ENCODE data around the gene ATP5F1E.

The ATP5F1E gene

GRCh38 chr20:59032023-59032712, at the start of gene ATP5F1E:
TSS of gene ATP5F1E (minus strand) at chr20:59032335. CDS start at chr20:59032251, 84 bp downstream.
- DNase-seq = peak; percentile 89 to 99 (median 97)
- intact Hi-C loops (cut with DNase I) = loop anchor here (1.0 to 5.0 kb wide), 2 partner anchors 10 to 50 kb away; partner anchors contain the start of genes NELFCD and PRELID3B

GRCh38 chr20:59081036-59081435, 48.9 kb upstream of the ATP5F1E start:
- intact Hi-C loops (cut with DNase I) = loop anchor here (10.0 kb wide), 1 partner anchor 206 kb away; no protein-coding TSS in a partner anchor
- no peak for DNase-seq

DNA sequence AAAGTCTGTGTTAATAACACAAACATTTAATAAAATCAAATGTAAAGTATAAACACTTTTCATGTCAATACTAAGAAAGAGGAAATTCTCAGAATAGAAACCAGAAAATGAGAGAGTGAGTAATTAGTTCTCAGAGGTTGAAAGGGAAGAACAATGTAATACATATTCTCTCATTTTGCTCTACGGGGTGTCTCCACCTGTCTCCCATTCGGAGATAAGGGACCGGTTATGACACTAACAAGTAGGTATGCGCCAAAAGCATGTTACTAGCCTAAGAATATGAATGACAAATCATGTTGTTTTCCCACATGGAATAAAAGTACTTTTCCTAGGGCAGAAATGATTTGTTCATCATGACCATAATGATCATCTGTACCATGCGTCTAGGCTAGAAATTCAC, 46.1 kb upstream of the ATP5F1E start:
- intact Hi-C loops (cut with DNase I) = no loop called here
- no peak for DNase-seq

DNA sequence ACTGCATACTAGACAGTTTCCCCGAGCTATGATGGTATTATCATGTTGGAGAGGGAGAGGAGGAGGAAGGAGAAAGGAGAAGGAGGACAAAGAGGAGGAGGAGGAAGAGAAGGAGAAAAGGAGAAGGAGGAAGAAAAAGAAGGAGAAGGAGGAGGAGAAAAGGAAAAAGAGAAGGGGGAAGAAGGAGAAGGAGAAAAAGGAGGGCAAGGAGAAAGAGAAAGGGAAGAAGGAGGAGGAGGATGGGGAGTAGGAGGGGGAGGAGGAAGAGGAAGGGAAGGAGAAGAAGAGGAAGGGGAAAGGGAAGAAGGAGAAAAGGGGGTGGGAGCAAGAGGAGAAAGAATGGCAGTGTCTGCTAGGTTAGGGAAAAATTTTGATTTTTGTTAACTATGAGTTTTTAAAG, 45.6 kb upstream of the ATP5F1E start:
- DNase-seq = no peak
- intact Hi-C loops (cut with DNase I) = no loop called here

- intact Hi-C loops (cut with DNase I) = no loop called here
- no peak for DNase-seq
These were observed 43.9 kb upstream of the ATP5F1E start for GRCh38 chr20:59075934-59076508.

- intact Hi-C loops (cut with DNase I) = no loop called here
- no peak for DNase-seq
These were observed 42.3 kb upstream of the ATP5F1E start for GRCh38 chr20:59074456-59074855.

GRCh38 chr20:59073582-59073981, 41.4 kb upstream of the ATP5F1E start:
- DNase-seq = no peak
- intact Hi-C loops (cut with DNase I) = no loop called here

DNA sequence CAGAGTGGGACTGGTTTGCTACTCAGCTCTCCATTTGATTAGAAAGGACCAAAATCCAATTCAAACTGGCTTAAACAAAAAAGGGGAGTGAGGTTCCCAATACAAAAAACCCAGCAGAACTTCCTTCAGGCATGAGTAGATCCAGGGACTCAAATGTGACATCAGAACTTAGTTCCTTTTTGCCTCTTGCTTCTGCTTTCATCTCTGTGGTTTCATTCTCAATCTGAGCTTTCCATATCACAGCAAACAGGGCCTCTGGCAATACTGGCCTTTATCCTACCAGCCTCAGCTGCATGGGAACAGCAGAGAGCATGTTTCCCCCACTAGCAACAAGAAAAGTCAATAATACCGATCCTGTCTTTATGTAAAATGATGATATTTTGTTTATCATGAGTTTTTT, 39.1 kb upstream of the ATP5F1E start:
- no peak for DNase-seq
- intact Hi-C loops (cut with DNase I) = no loop called here

GRCh38 chr20:59069026-59069425, 36.9 kb upstream of the ATP5F1E start:
- DNase-seq = no peak
- intact Hi-C loops (cut with DNase I) = no loop called here

GRCh38 chr20:59068534-59068933, 36.4 kb upstream of the ATP5F1E start:
- DNase-seq = no peak
- intact Hi-C loops (cut with DNase I) = no loop called here

DNA sequence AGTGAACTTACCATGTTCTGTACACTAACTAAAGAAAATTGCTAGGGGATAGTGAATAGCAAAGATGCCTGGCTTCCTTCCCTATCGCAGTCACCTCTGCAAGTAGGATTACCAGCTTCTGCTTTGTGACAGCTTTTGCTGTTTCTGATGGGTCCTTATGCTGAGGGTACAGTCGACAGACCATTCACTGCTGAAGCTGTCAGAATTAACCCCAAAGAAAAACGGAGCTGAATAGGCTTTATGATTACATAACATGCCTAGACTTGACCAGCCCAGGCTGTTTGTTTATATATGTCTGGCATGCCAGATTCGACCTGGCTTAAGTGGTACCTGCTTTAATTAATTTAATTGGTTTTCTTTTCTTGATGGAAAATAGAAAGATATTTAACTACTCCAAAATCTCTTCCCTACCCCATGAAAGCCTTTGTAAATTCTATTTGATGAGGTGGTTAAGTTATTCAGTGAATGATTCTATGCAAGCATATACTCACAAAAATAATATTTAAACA, 32.1 kb upstream of the ATP5F1E start:
- intact Hi-C loops (cut with DNase I) = no loop called here

GRCh38 chr20:59063358-59064213, 31.5 kb upstream of the ATP5F1E start:
- DNase-seq = peak in 18 of 42 donors; percentile 7 to 64 (median 22)
- intact Hi-C loops (cut with DNase I) = no loop called here

More for the DNA sequence above, 32.1 kb upstream of the ATP5F1E start:
- DNase-seq = no peak

GRCh38 chr20:59062081-59062480, 29.9 kb upstream of the ATP5F1E start:
- intact Hi-C loops (cut with DNase I) = no loop called here
- DNase-seq = no peak

- intact Hi-C loops (cut with DNase I) = no loop called here
These were observed 23.2 kb upstream of the ATP5F1E start for GRCh38 chr20:59055302-59055701.

DNA sequence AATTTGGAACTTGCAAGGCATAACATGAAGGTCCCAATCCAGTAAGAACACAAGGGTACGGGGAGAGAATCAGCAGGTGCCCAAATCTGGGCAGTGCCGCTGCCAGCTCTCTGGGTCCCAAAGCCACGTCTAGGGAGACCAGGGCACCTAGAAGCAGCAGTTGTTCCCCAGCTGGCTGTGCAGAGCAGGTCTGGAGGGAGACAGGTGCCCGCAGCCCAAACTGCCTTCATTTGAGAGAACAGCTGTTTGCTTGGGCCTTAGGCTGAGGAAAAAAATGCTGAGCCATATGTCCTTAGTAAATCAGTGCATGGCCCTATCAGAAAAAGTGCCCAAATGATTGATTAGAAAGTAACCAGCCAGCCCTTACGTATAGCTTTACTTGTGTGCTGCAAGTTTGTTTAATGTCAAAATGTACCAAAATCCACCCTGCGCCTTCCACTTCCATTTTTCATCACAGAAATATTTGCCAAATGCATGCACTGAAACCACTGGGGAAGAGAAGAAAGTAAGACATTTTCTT, 19.6 kb upstream of the ATP5F1E start:
- no peak for DNase-seq
- intact Hi-C loops (cut with DNase I) = no loop called here

More at GRCh38 chr20:59055302-59055701, 23.2 kb upstream of the ATP5F1E start:
- DNase-seq = peak in 4 of 42 donors; percentile 10 to 20 (median 15)

DNA sequence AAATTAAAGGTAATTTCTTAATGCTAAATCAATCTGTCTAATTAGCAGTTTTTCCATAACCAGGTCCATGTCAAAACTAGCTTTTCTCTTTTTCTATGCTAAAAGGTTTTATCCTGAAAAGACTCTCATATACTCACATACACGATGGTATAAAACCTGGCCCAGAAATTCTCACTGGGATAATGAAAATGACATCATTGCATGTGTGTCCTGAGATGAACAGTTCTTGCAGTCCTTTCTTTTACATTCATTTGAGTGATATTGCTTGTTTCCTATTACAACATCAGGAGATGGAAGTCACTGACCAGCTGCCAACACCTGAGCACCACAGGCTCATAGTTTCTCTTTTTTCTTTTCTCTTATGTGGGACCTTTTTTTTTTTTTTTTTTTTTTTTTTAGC, 18.3 kb upstream of the ATP5F1E start:
- intact Hi-C loops (cut with DNase I) = no loop called here

DNA sequence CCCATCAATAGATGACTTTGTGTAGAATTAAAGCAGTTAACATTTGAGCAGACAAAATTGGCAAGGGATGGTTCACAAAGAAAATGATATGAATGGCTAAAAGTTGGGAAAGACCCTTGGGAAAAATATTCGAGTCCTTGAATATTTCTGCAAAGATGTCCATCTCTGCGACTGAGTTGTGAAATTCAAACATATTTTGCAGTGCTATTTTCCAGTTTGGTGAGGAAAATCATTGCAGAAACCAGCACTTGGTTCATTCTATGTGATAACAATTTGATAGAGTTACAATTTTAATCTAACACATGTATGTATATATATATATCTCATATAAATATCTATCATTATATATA, 16.5 kb upstream of the ATP5F1E start:
- intact Hi-C loops (cut with DNase I) = no loop called here
- DNase-seq = no peak

More for the DNA sequence above, 18.3 kb upstream of the ATP5F1E start:
- DNase-seq = no peak

- DNase-seq = no peak
- intact Hi-C loops (cut with DNase I) = no loop called here
These were observed 16.0 kb upstream of the ATP5F1E start for GRCh38 chr20:59047938-59048680.

DNA sequence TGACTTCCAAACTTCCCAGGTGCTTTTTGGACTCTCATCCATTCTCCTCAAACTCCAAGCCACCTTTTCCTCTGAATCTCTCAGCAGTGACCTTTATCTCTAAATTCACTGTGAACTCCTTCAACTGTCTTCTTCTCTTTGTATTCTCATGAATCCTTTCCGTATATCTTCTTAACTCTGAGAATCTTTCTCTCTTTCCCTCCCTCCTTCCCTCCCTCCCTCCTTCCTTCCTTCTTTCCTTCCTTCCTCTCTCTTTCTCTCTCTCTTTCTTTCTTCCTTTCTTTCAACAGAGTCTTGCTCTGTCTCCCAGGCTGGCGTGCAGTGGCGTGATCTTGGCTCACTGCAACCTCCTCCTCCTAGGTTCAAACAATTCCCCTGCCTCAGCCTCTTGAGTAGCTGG, 14.7 kb upstream of the ATP5F1E start:
- intact Hi-C loops (cut with DNase I) = no loop called here
- DNase-seq = no peak

Data from head of caudate nucleus (tissue), 42 donors.